Fibroblast of lung (primary cell): ENCODE results near the gene COX18. TPM values are rescaled to one million over a fixed set of nuclear protein-coding genes. Genes with fewer than 3 reads are reported as not detected.

Experiments used
- DNase-seq, 2 donors: peaks; one replicate each; pipeline versions ENCODE4 v3.0.0 to v3.0.0-alpha.2; 2010; ENCODE audit warnings: low read depth in 2 of 2
- H2AFZ ChIP-seq: 2 replicates; pipeline ENCODE4 v1.5.1; 2012; ENCODE audit warnings: low read length, control low read depth, inconsistent platforms
- H3K27ac ChIP-seq: 2 replicates; pipeline ENCODE4 v1.5.1; 2011; ENCODE audit warnings: low read length, control low read depth; ENCODE audit not compliant: insufficient read depth
- H3K27me3 ChIP-seq: 2 replicates; pipeline ENCODE4 v1.5.1; 2011; ENCODE audit warnings: mild to moderate bottlenecking, low read length; ENCODE audit not compliant: control insufficient read depth, insufficient read depth
- H3K36me3 ChIP-seq: 2 replicates; pipeline ENCODE4 v1.5.1; 2011; ENCODE audit warnings: low read length; ENCODE audit not compliant: control insufficient read depth, insufficient read depth
- H3K4me1 ChIP-seq: 2 replicates; pipeline ENCODE4 v1.5.1; 2011; ENCODE audit warnings: low read length; ENCODE audit not compliant: control insufficient read depth, insufficient read depth; ENCODE audit errors: extremely low read depth
- H3K4me2 ChIP-seq: 2 replicates; pipeline ENCODE4 v1.5.1; 2011; ENCODE audit warnings: low read length, control low read depth; ENCODE audit not compliant: insufficient read depth; ENCODE audit errors: extremely low read depth
- H3K4me3 ChIP-seq, 4 experiments: fragments of 200-600 bp in 1 of 4; sonication (generic) in 1 of 4; replicated peaks in 1 of 4; 2 replicates each; pipeline ENCODE4 v1.5.1; 2011 to 2016; ENCODE audit warnings: low read length in 4 of 4, low read depth in 3 of 4, mild to moderate bottlenecking in 3 of 4, control low read depth in 2 of 4, inconsistent platforms in 1 of 4, mixed read lengths in 1 of 4; ENCODE audit not compliant: insufficient read depth in 1 of 4; ENCODE audit errors: control extremely low read depth in 1 of 4
- H3K79me2 ChIP-seq: 2 replicates; pipeline ENCODE4 v1.5.1; 2012; ENCODE audit warnings: mild to moderate bottlenecking, low read length, inconsistent platforms; ENCODE audit not compliant: control insufficient read depth, insufficient read depth
- H3K9ac ChIP-seq: 2 replicates; pipeline ENCODE4 v1.5.1; 2011; ENCODE audit warnings: mild to moderate bottlenecking, low read length, control low read depth; ENCODE audit not compliant: insufficient read depth
- H3K9me3 ChIP-seq: 2 replicates; pipeline ENCODE4 v1.5.1; 2012; ENCODE audit warnings: low read depth, low read length; ENCODE audit not compliant: control insufficient read depth, insufficient read depth
- H4K20me1 ChIP-seq: 2 replicates; pipeline ENCODE4 v1.5.1; 2011; ENCODE audit warnings: low read length; ENCODE audit not compliant: control insufficient read depth, insufficient read depth; ENCODE audit errors: extremely low read depth
- EZH2 ChIP-seq: IDR thresholded peaks from 2 replicates; pipeline ENCODE4 v1.5.1; 2012; ENCODE audit warnings: low read length, control low read depth, mild to moderate bottlenecking; ENCODE audit errors: missing control alignments
- polyA plus RNA-seq, 2 donors: library from polyadenylated mRNA; depleted of rRNA in 1 of 2; stranded (reverse) in 1 of 2; unstranded in 1 of 2; fragments of >200 nt; gene quantifications; 2 replicates each; pipeline ENCODE4 v1.2.1, GENCODE V29; 2011 to 2012; ENCODE audit warnings: missing spikeins in 1 of 2
- total RNA-seq: library from RNA; depleted of rRNA; stranded (reverse); fragments of >200 nt; gene quantifications from 2 replicates; pipeline ENCODE4 v1.2.1, GENCODE V29; 2014
- TF ChIP-seq, protein P1 (sequence below), 2 donors: IDR thresholded peaks in 1 of 2; conservative IDR thresholded peaks in 1 of 2; 1 replicate in 1 of 2; 2 replicates in 1 of 2; pipeline ENCODE4 v1.5.1; 2011 to 2012; ENCODE audit warnings: low read length in 2 of 2, control low read depth in 1 of 2, inconsistent platforms in 1 of 2, low read depth in 1 of 2, mild to moderate bottlenecking in 1 of 2

COX18 gene
- total and polyA plus RNA-seq, 2 donors (not counting 1 experiment from before 2014, with no cell fraction given), result 15.8 to 27.9 TPM

DNA sequence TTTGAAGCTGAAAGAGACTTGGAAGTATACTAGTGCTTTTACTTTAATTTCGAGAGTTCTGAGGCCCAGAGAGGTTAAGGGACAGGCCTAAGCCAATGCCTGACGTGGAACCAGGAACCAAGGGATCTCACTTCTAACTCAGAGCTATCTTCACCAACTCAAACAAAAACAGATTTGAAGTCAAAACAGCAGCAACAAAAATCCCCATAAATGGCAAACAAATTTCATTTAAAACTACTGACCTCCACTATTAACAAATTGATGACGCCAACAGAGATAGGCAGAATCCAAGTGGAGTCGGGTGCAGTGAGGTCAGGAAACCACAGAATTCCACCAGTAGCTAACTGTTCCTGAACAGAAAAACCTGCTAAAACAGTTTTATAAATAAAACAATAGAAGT, 5.0 kb downstream of the COX18 start:
- no peaks in the 10 kb centered on the region for H3K9me3 ChIP-seq
- no peak overlapping the region for H2AFZ ChIP-seq
- DNase-seq, result peak in 1 of 2 donors; percentile 47
- H4K20me1 ChIP-seq, result no peaks in the 10 kb centered on the region
- no peak overlapping the region for H3K4me3 ChIP-seq
- H3K79me2 ChIP-seq, result peaks cover 8% of the 10 kb centered on the region
- H3K4me2 ChIP-seq, result no peak overlapping the region
- no peak for TF ChIP-seq EZH2
- TF ChIP-seq, protein P1, sequence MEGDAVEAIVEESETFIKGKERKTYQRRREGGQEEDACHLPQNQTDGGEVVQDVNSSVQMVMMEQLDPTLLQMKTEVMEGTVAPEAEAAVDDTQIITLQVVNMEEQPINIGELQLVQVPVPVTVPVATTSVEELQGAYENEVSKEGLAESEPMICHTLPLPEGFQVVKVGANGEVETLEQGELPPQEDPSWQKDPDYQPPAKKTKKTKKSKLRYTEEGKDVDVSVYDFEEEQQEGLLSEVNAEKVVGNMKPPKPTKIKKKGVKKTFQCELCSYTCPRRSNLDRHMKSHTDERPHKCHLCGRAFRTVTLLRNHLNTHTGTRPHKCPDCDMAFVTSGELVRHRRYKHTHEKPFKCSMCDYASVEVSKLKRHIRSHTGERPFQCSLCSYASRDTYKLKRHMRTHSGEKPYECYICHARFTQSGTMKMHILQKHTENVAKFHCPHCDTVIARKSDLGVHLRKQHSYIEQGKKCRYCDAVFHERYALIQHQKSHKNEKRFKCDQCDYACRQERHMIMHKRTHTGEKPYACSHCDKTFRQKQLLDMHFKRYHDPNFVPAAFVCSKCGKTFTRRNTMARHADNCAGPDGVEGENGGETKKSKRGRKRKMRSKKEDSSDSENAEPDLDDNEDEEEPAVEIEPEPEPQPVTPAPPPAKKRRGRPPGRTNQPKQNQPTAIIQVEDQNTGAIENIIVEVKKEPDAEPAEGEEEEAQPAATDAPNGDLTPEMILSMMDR (conservative IDR thresholded peaks at IDR 0.05 in 1 of 2, IDR thresholded peaks at IDR 0.05 in 1 of 2; ENCODE audit: low read depth in 1 of 2, low read length in 2 of 2), result no peak
- H3K27ac ChIP-seq, result no peak overlapping the region
- peaks cover 5% of the 10 kb centered on the region for H3K36me3 ChIP-seq
- no peak overlapping the region for H3K9ac ChIP-seq
- H3K27me3 ChIP-seq, result no peaks in the 10 kb centered on the region
- no peaks in the 10 kb centered on the region for H3K4me1 ChIP-seq

DNA sequence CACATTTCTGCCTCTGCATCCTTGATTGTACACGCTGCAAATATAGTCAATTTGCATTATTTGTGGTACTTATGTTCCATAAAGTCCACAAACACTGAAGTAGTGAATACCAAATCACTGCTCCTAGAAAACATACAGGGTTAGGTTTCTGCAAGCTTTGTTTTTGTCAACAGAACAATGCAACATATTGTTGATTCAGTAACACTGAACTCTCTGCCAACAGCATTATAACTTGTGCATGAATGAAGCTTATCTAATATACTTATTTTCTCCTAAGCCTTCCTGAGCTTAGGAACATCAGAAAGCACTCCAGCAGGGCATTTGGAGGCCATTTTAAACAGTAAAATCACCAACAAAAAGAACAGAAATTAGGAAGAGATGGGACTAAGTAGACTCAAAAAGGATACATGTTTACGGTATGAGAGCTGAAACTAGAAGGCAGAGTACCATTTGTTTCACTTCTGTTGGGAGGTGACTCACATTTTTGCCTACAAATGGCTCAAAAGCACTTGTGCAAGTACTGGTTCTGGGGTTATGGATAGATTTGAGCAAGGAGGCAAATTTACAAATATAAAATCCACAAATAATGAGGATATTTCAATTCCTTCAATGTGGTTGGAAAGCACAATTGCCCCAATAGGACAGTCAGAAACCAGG, 14.1 kb downstream of the COX18 start:
- no peaks in the 10 kb centered on the region for H3K27me3 ChIP-seq
- TF ChIP-seq, protein P1 (conservative IDR thresholded peaks at IDR 0.05 in 1 of 2, IDR thresholded peaks at IDR 0.05 in 1 of 2; ENCODE audit: low read depth in 1 of 2, low read length in 2 of 2), result no peak
- TF ChIP-seq EZH2, result no peak
- no peaks in the 10 kb centered on the region for H4K20me1 ChIP-seq
- H3K4me1 ChIP-seq, result no peaks in the 10 kb centered on the region
- H3K4me3 ChIP-seq, result no peak overlapping the region
- H3K36me3 ChIP-seq, result peaks cover 3% of the 10 kb centered on the region
- DNase-seq, result no peak
- H3K9ac ChIP-seq, result no peak overlapping the region
- H3K79me2 ChIP-seq, result no peaks in the 10 kb centered on the region
- H3K9me3 ChIP-seq, result no peaks in the 10 kb centered on the region
- no peak overlapping the region for H3K27ac ChIP-seq
- no peak overlapping the region for H3K4me2 ChIP-seq
- no peak overlapping the region for H2AFZ ChIP-seq

DNA sequence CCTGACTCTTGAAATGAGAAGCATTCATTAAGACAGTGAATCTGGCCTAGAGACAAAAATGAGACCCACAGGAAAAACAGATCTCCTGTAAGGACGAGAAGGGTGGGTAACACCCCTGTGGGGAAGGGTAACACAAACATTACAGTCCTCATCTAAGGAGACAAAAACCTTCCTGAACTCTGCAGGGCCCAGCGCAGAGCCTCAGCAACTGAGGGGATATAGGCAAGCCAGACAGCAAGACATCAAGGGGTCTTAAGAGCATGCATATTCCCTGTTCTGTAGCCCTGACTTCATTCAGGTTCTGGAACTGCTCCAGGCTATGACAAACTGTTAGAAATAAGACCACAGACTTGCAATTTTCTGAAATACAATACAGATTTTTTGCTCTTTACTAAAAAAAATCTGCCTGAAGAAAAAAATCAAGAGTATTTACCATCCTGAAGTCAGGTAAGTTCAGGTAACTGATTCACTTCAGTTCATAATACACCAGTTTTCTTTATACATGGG, 15.5 kb downstream of the COX18 start:
- TF ChIP-seq EZH2, result no peak
- TF ChIP-seq, protein P1 (conservative IDR thresholded peaks at IDR 0.05 in 1 of 2, IDR thresholded peaks at IDR 0.05 in 1 of 2; ENCODE audit: low read depth in 1 of 2, low read length in 2 of 2), result no peak

More for the DNA sequence above, 15.5 kb downstream of the COX18 start:
- Histone ChIP-seq H2AFZ (no peak overlapping the region), H3K9ac (no peak overlapping the region), H4K20me1 (no peaks in the 10 kb centered on the region), H3K27ac (no peak overlapping the region), H3K4me2 (no peak overlapping the region), H3K9me3 (no peaks in the 10 kb centered on the region), H3K79me2 (no peaks in the 10 kb centered on the region), H3K36me3 (peaks cover 3% of the 10 kb centered on the region), H3K4me1 (no peaks in the 10 kb centered on the region), H3K27me3 (no peaks in the 10 kb centered on the region), H3K4me3 (no peak overlapping the region)
- peak; percentile 40 to 47 for DNase-seq
